T-helper 9 cell (primary cell): ENCODE results near the gene CDKAL1.
"Not testable (repeated sequence)": the region's sequence is repeated elsewhere in the genome, so short reads cannot be mapped to it uniquely, and the experiment has no call there.

ENCODE experiments used
- DNase-seq: peaks from one replicate; pipeline ENCODE4 v3.0.0-alpha.2; 2020

The CDKAL1 gene

DNA sequence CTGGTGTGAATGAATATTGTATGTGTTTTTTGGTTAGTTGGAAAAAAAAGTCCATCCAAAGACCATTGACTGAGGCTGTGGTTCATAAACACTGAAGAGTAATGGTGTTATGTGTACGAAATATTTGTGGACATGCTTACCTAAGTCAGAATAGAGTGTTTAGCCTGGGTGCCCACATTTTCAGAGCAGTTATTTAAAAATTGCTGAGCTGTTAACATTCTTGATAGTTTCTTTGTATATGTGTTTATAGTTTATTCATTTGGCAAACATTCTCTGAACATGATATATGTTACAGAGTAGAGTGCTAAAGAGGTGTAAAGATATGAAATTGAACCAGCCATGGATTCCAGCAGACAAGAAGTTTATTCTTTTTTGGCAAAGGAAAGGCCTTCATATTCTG is 20.6 kb downstream of the CDKAL1 start:
- DNase-seq = no peak

DNA sequence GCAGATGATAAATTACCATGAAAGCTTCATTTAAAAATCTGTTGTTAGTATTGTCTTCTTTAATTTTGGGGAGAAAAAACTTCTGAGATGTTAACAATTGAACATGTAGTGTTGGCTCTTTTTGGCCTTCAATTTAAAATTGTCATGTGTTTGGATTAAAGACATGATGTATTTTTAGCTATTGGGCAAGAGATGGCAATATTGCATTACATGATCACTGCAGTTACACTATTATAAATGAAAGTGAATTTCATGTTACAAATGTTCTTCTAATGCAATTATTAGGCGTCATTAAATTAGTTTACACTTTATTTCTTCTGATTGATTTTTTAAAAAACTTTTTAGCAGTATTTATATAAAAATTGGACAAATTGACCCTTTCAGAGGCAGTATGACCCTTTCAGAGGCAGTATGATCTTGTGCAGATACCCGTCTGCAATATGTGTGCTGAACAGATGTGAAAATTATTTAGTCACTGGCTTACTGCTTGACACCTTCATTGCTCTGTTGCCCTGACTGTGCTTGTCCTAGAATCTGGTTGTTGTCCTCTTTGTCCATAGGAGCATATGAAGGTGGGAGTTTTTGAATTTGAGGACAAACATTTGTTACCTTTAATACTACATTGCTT is 25.8 kb downstream of the CDKAL1 start:
- DNase-seq = no peak

DNA sequence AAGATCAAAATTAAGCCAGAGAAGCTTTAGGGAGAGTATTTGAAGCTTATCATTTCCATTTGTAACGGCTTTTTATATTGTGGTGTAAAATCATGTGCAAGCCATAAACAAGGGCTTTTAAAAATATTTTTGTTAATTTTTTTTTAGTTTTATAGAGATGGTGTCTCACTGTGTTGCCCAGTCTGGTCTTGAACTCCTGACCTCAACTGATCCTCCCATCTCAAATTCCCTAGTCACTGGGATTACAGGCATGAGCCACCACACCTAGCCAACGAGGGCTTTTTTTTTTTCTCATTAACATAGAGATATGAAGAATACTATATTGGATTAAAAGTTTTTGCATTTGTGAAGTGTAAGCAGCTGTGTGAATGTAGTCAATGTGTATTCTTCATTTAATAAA is 29.1 kb downstream of the CDKAL1 start:
- DNase-seq = no peak

DNA sequence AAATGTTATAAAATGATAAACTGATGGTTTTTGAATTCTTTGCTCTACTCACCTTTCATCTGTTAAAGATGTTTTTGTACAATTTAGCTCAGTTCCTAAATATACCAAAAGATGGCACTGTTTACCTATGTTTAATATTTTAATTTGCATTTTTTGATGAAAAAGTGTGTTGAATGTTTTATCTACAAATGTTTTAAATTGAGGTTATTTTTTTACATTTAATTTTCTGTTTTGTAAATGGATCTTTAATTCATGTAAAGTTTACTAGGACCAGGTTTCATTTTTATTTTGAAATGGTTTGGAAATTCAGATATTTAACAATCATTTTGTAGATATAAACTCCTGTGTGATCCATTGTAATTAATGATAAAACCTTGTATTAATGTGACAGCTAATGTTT is 30.0 kb downstream of the CDKAL1 start:
- no peak for DNase-seq

DNA sequence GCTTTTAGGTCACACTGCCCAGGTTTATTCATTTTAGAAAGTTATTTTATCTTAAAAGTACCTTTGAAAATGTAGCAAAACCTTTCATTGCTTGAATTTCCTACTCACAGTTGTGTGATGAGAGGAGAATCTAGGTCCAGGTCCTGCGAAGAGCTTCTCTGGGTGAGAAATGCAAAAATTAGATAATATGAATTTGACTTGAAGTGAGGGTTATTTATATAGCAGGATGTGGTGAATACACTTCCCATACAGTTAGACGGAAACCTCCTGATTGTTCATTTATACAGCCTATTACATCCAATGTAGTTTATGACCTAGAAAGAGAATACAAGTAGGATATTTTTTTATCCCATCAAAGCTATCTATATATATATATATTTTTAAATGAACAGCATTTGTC is 30.5 kb downstream of the CDKAL1 start:
- DNase-seq = no peak

DNA sequence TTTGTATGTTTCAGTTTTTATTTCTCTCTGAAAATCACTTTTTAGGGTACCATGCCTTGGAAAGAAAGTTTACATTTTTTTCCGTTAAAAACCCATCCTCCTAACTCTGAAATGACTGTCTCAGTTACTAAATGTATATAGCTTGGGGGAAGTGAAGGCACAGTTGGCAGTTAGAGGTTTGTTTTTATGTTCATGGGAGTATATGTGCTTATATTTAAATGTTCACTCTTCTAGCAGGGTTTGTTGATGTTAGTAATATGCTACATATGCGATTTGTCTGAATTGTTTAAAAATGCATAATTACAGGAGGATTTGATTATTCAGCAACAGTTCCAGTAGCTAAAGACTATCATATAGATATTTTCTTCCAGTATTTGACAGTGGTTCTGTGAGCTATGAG is 31.1 kb downstream of the CDKAL1 start:
- no peak for DNase-seq

DNA sequence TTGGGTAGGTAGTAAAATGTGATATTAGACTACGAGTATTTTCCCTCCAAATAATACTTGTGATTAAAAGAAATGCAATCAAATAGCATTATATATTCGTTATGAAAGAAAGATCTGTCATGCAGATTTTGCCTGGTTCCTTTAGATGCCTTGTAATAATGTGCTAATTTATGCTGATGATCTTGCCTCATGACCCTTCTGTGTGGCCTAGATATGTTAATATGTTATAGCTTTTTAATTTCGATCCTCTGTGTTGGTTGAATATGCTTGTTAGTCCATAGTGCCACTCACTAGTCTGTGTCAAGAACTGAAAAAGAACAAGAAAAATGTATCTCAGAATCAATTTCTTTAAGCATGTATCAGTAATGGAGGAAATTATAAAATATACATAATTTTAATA is 31.9 kb downstream of the CDKAL1 start:
- DNase-seq = no peak

DNA sequence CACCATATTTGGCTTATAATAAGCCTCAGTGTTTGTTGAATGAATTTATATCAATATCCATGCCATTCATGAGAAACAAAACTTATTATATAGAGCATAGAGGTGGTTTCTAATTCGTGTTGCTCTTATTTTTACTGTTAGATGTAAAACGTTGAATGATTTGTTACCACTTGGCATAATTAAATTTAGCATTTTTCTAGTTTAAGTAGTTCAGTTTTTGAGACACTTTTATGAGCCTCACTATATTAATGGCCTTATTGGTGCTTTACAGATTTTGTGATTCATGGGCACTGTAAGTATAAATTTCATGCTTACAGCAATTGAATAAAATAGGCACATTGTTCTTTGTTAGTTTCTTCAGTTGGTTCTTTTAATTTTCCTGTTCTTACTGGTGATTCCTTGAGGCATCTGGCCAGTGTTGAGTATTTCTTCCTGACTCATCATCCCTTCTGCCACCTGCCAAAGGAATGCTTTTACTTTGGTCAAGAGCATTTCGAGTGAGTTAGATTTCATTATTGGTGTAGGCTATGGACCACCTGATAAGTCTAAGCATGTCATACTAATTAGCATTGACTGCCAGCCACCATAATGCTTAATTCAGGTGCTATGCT is 34.8 kb downstream of the CDKAL1 start:
- no peak for DNase-seq

DNA sequence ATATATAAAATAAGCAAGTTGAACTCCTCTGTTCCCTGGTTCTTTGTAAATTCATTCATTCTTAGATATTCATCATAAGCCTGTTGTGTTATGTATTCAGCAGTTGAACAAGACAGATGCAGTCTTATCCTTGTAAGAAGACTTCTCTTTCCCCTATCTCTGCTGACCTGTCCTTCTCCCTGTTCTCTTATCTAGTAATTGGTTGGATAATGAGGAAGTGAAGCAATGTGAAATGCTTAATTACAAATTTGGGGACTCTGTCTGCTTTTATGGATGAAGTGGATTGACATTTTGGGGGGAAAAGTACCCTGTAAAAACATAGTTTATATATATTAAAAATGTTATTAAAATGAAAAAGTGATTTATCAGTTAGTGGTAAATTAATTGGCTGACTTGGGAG is 37.0 kb downstream of the CDKAL1 start:
- DNase-seq = no peak

DNA sequence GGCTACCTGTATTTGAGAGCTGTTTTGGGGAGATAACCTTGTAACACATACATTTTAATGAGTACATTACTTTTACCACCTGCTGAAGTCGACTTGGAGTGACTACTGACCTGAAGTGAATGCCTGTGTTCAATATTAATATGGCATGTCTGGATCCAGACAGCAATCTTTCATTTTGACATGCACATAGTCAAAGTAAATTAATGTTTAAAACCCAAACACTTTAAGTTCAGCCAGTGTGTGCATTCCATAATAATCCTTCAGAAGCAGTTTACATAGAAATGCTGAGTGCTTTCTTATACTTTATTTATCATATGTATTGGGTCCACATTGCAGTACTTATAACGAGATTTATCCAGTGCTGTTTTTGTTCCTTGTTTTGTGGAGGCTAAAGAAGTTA is 38.0 kb downstream of the CDKAL1 start:
- DNase-seq = no peak

DNA sequence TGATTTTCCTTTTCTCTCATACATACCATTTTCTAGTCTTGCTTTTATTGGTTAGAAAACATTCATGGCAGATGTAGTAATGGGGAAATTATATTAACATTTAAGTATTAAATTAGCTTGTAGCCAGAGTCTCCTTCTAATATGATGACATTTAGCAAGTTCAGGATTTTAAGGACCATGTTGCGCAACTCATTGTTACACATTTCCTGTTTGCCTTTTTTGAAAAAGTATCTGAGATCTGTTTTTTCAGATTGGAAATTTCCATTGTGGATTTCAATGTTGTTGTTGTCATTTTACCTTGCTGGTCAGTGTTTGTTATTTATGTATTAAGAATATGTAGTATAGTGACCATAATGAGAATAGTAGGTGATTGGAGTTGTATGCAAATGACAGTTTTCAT is 38.7 kb downstream of the CDKAL1 start:
- no peak for DNase-seq

DNA sequence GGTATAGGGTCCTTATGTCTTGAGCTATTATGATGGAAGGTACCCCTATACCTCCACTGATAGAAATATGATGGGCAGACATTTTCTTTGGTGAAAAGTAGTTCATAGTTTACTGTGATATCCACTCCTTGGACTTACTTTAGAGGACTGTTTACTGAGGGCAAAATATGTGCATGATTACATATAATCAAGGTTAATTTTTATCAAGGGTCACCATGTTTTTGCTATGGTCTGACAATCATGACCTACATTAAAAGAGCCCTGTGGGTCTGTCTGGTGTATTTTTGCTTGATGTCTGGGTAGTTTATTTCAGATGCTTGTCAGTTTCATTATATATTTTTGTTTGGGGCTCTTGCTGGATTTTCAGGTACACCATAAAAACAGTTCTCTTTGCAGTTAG is 40.1 kb downstream of the CDKAL1 start:
- no peak for DNase-seq

DNA sequence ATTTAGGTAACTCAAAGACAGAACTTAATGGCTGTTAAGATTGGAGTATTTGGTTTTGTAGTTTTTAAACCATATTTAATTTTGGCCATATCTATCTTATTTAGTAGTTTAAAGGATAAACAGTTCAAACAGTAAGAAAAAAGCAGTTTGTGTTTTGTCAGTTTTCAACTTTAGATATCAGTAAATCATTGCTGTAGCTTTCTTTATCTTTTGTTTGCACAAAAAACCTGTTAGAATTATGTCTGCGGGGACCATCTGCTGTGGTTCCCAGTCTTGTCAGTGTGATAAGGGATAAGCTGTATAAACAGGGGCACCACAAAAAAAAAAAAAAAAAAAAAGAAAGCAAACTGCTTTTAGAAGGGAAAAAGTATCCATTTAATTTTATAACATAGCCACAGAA is 40.9 kb downstream of the CDKAL1 start:
- no peak for DNase-seq

DNA sequence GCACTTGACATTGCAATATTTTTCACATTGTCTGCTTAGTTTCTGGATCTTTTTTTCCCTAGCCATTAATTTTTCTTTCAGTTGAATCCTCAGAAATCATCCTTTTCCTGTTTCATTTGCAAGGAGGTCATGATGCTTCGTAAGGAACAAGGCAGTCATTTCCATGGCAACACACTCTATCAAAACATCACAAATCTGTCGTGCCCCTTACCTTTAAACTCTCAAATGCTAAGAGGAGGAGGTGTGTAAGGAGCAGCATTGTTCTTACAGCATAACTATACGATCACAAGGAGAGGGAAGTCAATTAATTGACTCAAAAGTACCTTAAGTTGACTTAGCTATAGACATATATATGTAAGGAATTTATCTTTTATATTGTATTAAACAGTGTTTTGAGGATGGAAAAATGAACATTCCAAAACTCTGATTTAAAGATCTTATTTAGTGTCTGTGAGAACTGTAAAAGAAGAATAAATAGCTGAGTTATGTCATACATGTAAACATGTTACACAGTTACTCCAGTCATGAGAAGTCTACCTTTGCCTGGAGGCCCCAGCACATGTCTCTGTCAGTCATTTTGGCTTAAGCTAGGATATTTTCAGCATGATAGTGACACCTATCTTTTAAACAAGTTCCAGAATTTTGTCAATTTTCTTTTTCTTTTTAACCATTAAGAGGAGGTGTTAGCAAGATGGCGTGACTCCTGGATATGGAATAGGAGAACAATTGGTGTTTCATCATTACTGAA is 41.6 kb downstream of the CDKAL1 start:
- DNase-seq = no peak

DNA sequence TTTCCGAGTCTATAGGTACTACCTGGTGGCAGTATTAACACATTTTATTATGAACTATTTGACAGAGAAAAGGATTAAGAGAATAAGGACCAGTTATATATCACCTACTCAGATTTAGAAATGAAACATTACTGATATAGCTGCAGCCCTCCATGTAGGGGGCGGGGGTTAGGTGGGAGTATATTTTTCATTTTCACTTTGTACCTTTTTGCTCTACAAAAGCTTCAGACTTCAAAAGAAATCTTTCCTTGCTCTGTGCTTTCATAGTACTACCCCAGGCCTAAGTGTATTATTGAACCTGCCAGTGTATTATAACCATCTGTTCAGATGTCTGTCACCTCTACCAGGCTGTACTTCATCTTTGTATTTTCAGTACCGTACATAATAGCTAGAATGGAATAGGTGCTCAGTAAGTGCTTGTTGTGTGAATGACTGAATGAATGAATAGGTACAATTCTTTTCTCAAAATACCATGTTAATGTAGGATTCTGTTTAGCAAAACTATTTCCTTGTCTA is 43.0 kb downstream of the CDKAL1 start:
- no peak for DNase-seq

DNA sequence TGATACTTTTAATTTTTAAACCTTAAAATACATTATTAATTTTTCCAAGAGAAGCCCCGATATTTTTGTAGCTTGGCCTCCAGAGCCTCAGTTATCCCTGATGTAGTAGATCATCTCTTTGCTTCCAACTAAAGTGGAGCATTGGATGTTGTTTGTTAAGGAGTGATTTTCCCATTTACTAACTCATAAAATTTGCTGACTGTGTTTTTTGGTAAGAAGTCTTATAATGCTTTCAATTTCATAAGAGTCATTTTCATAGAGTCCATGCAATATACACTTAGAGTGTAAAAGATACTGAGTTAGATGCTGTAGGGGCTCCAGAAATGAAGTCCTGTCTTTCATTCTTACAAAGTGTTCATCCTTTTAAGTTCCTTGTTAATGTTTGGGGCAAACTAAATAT is 46.8 kb downstream of the CDKAL1 start:
- no peak for DNase-seq

DNA sequence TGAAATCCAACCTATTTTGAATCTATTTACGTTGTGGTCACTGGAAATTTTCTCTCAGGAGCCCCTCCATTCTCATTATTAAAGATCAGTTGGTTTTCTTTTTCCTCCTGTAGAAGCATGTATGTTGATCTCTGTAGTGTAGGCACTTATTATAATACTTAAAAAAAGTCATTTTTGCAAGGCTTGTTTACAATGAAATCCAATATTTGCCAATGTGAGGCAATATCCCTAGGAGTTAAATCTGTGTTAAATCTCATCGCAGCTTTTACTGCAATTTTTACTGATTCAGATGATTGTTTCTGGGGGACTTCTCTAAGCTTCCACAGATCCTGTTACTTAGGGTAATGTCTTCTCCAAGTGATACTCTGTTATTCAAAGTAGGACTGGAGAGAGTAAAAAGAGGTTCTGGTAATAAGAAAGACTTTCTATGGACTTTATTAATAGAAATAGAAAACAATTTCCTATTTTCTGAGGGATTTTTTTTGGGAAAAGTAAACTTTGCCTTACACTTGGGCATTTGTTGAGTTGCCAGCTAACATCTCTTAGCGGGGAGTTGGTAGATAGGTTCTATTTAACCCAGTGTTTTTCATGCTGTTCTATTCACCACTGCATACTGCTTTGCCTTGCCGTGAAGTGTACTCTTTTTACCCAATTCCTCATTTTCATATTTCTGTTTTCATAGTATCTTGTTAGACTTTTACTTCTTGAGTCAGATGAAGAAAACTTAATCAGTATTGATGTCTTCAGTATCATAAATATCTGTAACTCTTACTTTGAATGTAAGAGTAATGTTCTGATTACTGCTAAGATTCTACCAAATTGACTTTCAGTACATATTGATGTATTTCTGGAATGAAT is 48.6 kb downstream of the CDKAL1 start:
- DNase-seq = no peak

DNA sequence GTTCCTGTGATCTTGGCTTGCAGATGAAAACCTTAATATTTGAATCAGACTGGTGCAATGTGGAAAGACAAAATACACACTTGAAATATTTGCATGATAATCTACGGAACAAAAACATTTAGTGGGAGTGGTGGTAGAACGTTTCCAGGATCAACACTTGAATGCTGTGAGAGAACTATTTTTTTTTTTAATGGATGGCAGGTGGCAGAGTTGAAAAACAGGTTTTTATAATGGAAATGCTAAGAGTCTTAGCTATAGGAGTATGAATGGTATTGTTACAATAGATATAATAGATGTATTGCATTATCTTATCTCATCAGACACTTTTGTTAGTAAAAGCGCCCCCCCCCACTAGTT is 49.2 kb downstream of the CDKAL1 start:
- DNase-seq = no peak

DNA sequence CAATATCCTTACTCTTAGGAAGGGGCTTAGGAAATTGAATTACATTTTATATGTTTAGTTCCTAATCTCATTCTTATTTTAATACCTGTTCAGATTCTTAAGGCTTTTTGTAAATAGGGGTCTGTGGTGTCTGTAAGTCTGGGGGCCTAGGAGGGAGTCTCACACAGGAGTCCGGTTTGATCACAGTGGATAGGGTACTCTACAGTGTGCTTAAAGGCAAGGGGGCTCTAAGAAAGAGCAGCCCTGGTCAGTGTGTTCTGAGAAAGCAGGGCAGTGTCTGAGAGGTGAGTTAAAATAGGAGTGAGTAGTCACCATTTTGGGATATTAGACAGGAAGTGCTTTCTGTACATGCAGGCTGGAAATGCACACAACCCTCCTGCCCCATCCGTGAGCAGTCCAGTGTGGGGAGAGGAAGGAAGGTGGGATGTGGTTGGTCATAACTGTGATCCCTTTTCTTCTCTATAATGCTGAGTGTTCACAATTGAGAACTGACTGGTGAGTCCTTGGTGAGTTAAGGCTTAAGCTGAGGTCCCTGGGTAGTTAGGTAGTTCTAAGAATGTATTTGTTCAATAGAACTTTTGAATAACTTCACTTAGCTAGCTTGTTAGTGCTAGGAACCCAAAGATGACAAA is 50.0 kb downstream of the CDKAL1 start:
- no peak for DNase-seq

DNA sequence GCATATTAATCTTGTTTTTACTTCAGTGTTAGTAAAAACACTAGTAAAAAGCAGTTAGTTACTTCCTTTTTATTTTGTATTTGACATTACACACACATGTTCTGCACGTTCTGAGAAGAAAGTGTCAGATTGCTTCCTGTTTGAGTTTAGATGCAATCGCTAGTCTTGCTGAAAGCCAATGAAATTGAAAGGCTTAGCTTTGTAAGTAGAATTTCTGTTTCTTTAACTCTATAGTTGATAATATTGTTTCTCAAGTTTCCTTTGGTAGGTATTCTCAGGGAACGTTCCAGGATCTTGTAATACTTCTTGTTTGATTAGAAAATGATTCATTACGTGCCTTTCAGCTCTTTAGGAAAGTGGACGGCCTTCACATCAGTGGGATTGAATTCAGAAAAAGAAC is 55.0 kb downstream of the CDKAL1 start:
- DNase-seq = no peak

DNA sequence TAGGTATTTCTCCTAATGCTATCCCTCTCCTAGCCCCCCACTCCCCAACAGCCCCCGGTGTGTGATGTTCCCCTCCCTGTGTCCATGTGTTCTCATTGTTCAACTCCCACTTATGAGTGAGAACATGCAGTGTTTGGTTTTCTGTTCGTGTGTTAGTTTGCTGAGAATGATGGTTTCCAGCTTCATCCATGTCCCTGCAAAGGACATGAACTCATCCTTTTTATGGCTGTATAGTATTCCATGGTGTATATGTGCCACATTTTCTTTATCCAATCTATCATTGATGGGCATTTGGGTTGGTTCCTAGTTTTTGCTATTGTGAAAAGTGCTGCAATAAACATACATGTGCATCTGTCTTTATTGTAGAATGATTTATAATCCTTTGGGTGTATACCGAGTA is 56.2 kb downstream of the CDKAL1 start:
- DNase-seq = not testable (repeated sequence)

DNA sequence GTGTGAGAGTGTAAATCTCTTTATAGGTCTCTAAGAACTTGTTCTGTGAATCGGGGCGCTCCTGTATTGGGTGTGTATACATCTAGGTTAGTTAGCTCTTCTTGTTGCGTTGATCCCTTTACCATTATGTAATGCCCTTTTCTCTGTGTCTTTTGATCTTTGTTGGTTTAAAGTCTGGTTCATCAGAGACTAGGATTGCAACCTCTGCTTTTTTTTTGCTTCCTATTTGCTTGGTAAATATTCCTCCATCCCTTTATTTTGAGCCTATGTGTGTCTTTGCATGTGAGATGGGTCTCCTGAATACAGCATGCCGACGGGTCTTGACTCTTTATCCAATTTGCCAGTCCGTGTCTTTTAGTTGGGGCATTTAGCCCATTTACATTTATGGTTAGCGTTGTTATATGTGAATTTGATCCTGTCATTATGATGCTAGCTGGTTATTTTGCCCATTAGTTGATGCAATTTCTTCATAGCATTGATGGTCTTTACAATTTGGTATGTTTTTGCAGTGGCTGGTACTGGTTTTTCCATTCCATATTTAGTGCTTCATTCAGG is 60.1 kb downstream of the CDKAL1 start:
- DNase-seq = not testable (repeated sequence)
